Activated CD4-positive, alpha-beta memory T cell treated with anti-CD3 and anti-CD28 coated beads, Interleukin-2, amount 10 ng/mL, durations not matched to agents 7 days and 5 days (primary cell): Measurements from ENCODE around the gene INO80B. TPM values are rescaled to one million over a fixed set of nuclear protein-coding genes. Genes with fewer than 3 reads are reported as not detected.
A peak's percentile ranks its signal among the peaks of the same experiment; 100 is the strongest.

Experiments
- CTCF ChIA-PET: fragments of 350-600 bp; sonication (Branson Sonifier 250); formaldehyde crosslinking; loops from one replicate; lab custom pipeline; 2021; ENCODE audit warnings: antibody characterized with exemption, inconsistent platforms; lab: Charles Lee
- POLR2A ChIA-PET: fragments of 350-600 bp; sonication (Branson Sonifier 250); formaldehyde crosslinking; loops from one replicate; lab custom pipeline; 2021; ENCODE audit warnings: antibody characterized with exemption; lab: Charles Lee
- DNase-seq: peaks from one replicate; pipeline ENCODE4 v3.0.0-alpha.2; 2020
- H3K27ac Mint-ChIP-seq: one replicate; pipeline ENCODE4 v1.8.0; 2021; ENCODE audit warnings: mild to moderate bottlenecking, mixed read lengths
- H3K27me3 Mint-ChIP-seq: one replicate; pipeline ENCODE4 v1.8.0; 2021; ENCODE audit warnings: mixed read lengths
- H3K36me3 Mint-ChIP-seq: one replicate; pipeline ENCODE4 v1.8.0; 2021; ENCODE audit warnings: low read depth, mixed read lengths
- H3K4me1 Mint-ChIP-seq: one replicate; pipeline ENCODE4 v1.8.0; 2021; ENCODE audit warnings: mixed read lengths
- H3K4me3 Mint-ChIP-seq: one replicate; pipeline ENCODE4 v1.8.0; 2021; ENCODE audit warnings: mild to moderate bottlenecking, mixed read lengths
- H3K9me3 Mint-ChIP-seq: one replicate; pipeline ENCODE4 v1.8.0; 2021; ENCODE audit warnings: mixed read lengths
- total RNA-seq, 2 experiments: library from RNA; stranded (reverse); gene quantifications; one replicate each; pipeline ENCODE4 v1.2.3, GENCODE V29; 2021

INO80B gene
- total RNA-seq, 2 experiments from 2014 or later: 39.8 to 40.3 TPM

DNA sequence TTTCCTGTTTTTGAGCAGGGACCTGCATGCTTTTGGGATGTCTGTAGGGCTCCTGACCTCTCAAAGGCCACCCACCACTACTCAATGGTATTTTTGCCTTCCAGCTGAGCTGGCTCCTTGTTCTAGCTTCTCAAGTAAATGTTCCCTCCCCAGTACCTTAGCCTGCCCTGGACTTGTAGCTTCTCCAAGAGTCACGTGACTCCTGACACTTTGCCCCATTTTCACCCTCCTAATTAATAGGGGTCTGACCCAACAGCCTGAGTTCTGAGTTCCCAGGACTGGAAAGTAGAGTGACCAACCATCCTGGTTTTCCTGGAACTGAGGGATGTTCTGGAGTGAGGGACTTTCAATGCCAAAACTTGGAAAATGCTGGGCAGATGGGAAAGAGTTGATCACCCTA lies 40.6 kb downstream of the INO80B start:
- no peak overlapping the region for H3K27ac Mint-ChIP-seq
- no peak overlapping the region for H3K4me3 Mint-ChIP-seq
- H3K36me3 Mint-ChIP-seq: peaks cover 51% of the 10 kb centered on the region
- CTCF ChIA-PET: interaction anchor here (3.3 kb wide), 1 partner anchor 12 kb away, joined by 10 read pairs; the partner anchor contains the start of genes CCDC142 and TTC31
- no peaks in the 10 kb centered on the region for H3K9me3 Mint-ChIP-seq
- peaks cover 17% of the 10 kb centered on the region for H3K27me3 Mint-ChIP-seq
- POLR2A ChIA-PET: interaction anchor here (1.0 to 4.8 kb wide), 3 partner anchors 12 to 34 kb away, joined by 3 to 31 read pairs (median 4); partner anchors contain the start of genes AUP1, CCDC142, HTRA2 and TTC31
- peaks cover 27% of the 10 kb centered on the region for H3K4me1 Mint-ChIP-seq
- no peak for DNase-seq

GRCh38 chr2:74496997-74497776 lies 42.3 kb downstream of the INO80B start:
- Mint-ChIP-seq H3K4me1 (peaks cover 31% of the 10 kb centered on the region), H3K4me3 (peak overlapping the region; percentile 80), H3K36me3 (peaks cover 50% of the 10 kb centered on the region), H3K27ac (peak overlapping the region; percentile 10), H3K27me3 (peaks cover 34% of the 10 kb centered on the region), H3K9me3 (no peaks in the 10 kb centered on the region)
- ChIA-PET CTCF (interaction anchor here (0.6 to 3.3 kb wide), 5 partner anchors 8 to 92 kb away, joined by 3 to 10 read pairs (median 4); partner anchors contain the start of genes CCDC142 and TTC31), POLR2A (interaction anchor here (0.9 to 5.7 kb wide), 9 partner anchors 10 to 57 kb away, joined by 3 to 57 read pairs (median 7); partner anchors contain the start of genes AUP1, CCDC142, DOK1 and HTRA2)
- no peak for DNase-seq

GRCh38 chr2:74497777-74498499 lies 43.1 kb downstream of the INO80B start:
- peaks cover 38% of the 10 kb centered on the region for H3K4me1 Mint-ChIP-seq
- peaks cover 40% of the 10 kb centered on the region for H3K27me3 Mint-ChIP-seq
- H3K27ac Mint-ChIP-seq: peak overlapping the region; percentile 77
- peak overlapping the region; percentile 80 for H3K4me3 Mint-ChIP-seq
- ChIA-PET CTCF (interaction anchor here (0.6 to 3.3 kb wide), 4 partner anchors 9 to 46 kb away, joined by 3 to 10 read pairs (median 5); partner anchors contain the start of genes CCDC142 and TTC31), POLR2A (interaction anchor here (0.8 to 5.7 kb wide), 11 partner anchors 9 to 58 kb away, joined by 3 to 57 read pairs (median 5); partner anchors contain the start of genes AUP1, CCDC142, DOK1 and HTRA2)
- peaks cover 45% of the 10 kb centered on the region for H3K36me3 Mint-ChIP-seq
- DNase-seq: peak; percentile 52
- H3K9me3 Mint-ChIP-seq: no peaks in the 10 kb centered on the region

GRCh38 chr2:74498500-74499266 lies 43.8 kb downstream of the INO80B start:
- Mint-ChIP-seq H3K9me3 (no peaks in the 10 kb centered on the region), H3K4me3 (peak overlapping the region; percentile 80), H3K4me1 (peaks cover 44% of the 10 kb centered on the region), H3K36me3 (peaks cover 45% of the 10 kb centered on the region), H3K27ac (peak overlapping the region; percentile 77), H3K27me3 (peaks cover 45% of the 10 kb centered on the region)
- DNase-seq: peak; percentile 60
- ChIA-PET POLR2A (interaction anchor here (0.8 to 5.7 kb wide), 12 partner anchors 8 to 57 kb away, joined by 3 to 57 read pairs (median 6); partner anchors contain the start of genes AUP1, CCDC142, DOK1 and DQX1), CTCF (interaction anchor here (0.6 to 3.3 kb wide), 4 partner anchors 9 to 47 kb away, joined by 3 to 10 read pairs (median 5); partner anchors contain the start of genes CCDC142 and TTC31)

DNA sequence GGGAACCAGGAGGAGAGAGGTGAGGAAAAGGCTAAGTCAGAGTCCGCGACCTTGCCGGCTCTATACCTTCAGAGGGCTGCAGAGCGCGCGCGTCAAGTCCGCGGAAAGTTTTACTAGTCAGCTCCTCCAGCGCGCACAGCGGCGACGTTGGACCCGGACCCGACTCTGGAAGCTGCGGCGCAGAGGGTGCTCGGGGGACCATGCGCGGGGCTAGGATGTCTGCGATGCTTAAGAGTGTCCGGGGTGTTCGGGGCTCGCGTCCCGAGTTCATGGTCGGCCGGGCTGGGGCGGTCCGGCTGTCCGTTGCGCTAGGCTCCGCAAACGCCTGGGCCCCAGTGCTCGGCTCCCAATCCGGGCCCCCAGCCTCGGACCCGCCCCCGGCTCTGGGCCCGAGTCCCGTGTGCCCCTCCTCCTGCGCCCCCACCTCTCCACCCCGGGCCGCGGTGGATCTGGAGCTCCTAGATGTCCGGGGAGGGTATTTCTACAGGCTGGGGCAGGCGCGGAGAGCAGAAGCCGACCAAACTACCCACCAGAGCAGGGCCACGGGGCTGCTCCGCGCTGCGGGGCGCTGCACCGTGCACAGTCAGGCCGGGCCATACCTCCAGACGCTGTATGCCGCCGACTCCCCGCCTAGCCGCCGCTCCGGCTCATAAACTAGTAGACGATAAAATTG lies 44.5 kb downstream of the INO80B start, which contains the start of gene LBX2:
TSS of gene LBX2 (minus strand) at position 337 of the 673 bp plus-strand sequence. CDS start at position 271, 66 bp downstream.
- CTCF ChIA-PET: interaction anchor here (0.9 to 1.7 kb wide), 4 partner anchors 16 to 88 kb away, joined by 3 to 7 read pairs (median 4); partner anchors contain the start of genes CCDC142, HTRA2 and TTC31
- Mint-ChIP-seq H3K27me3 (peaks cover 45% of the 10 kb centered on the region), H3K4me3 (peak within 1 kb of the TSS; percentile 80), H3K4me1 (peaks cover 51% of the 10 kb centered on the region), H3K36me3 (peaks cover 44% of the 10 kb centered on the region), H3K9me3 (no peaks in the 10 kb centered on the region), H3K27ac (peak within 1 kb of the TSS; percentile 77)
- peak; percentile 47 for DNase-seq
- POLR2A ChIA-PET: interaction anchor here (1.0 to 5.7 kb wide), 9 partner anchors 8 to 42 kb away, joined by 3 to 57 read pairs (median 11); partner anchors contain the start of genes AUP1, CCDC142, DQX1 and HTRA2

DNA sequence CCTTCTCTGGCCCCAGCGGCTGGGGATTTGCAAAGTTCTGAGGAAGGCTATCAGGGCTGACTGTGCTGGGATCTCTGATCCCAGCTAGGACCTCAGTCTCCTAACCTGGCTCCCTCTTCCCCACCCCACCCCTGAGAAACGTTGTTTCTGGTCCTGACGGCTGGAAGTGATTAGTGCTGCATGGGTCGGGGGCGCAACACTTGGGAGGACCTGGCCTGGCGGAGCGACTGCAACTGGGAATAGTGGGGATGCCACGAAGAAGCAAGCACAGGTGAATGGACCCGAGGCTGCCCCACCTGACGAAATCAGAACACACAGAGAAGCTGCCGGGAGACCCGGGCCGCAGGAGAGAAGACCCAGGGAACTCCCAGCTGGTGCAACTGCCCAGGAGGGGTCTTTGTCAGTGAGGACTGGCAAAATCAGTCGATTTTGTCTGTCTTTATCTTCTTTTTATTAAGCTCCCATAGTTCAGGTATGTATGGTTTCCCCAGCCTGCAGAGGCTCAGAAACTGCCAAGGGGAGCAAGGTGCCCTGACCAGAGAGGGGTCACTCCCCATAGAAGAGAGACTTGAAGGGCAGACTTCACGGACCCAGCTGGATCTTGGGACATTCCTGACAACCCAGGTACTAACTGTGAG lies 45.2 kb downstream of the INO80B start:
- Mint-ChIP-seq H3K4me3 (peak overlapping the region; percentile 30), H3K36me3 (peaks cover 50% of the 10 kb centered on the region), H3K27me3 (peaks cover 46% of the 10 kb centered on the region), H3K9me3 (no peaks in the 10 kb centered on the region), H3K4me1 (peaks cover 58% of the 10 kb centered on the region), H3K27ac (no peak overlapping the region)
- no peak for DNase-seq
- CTCF ChIA-PET: interaction anchor here (1.0 to 2.5 kb wide), 7 partner anchors 17 to 87 kb away, joined by 3 to 9 read pairs (median 5); partner anchors contain the start of genes CCDC142, HTRA2, TTC31 and WBP1
- POLR2A ChIA-PET: interaction anchor here (1.5 to 5.7 kb wide), 7 partner anchors 9 to 322 kb away, joined by 4 to 57 read pairs (median 12); partner anchors contain the start of genes AUP1, CCDC142, DQX1 and HTRA2

DNA sequence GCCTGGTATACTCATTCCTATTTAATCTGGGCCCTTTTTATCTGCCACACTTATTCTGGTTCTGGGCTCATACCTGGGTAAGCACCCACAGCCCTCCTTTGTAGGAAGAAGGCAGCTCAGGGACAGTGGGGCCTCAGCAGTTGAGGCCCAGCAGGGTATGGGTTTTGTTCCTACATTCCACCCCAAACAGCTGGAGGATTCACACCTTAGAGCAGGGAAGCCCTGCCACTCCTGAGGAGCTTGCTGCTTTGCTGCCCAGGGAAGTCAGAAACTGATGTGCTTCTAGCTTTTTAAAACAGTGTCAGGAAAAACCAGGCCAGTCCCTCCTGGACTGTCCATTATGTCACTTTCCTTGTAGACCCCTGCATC lies 45.7 kb downstream of the INO80B start:
- CTCF ChIA-PET: interaction anchor here (0.9 to 2.5 kb wide), 8 partner anchors 17 to 87 kb away, joined by 3 to 9 read pairs (median 4); partner anchors contain the start of genes CCDC142, HTRA2, TTC31 and WBP1
- H3K9me3 Mint-ChIP-seq: no peaks in the 10 kb centered on the region
- peaks cover 63% of the 10 kb centered on the region for H3K4me1 Mint-ChIP-seq
- H3K36me3 Mint-ChIP-seq: peaks cover 50% of the 10 kb centered on the region
- H3K4me3 Mint-ChIP-seq: no peak overlapping the region
- POLR2A ChIA-PET: interaction anchor here (1.5 to 5.7 kb wide), 7 partner anchors 9 to 322 kb away, joined by 4 to 57 read pairs (median 12); partner anchors contain the start of genes AUP1, CCDC142, DQX1 and HTRA2
- H3K27me3 Mint-ChIP-seq: peaks cover 46% of the 10 kb centered on the region
- H3K27ac Mint-ChIP-seq: no peak overlapping the region
- DNase-seq: no peak

GRCh38 chr2:74501335-74502071 lies 46.6 kb downstream of the INO80B start:
- H3K27me3 Mint-ChIP-seq: peaks cover 46% of the 10 kb centered on the region
- CTCF ChIA-PET: interaction anchor here (0.9 to 2.5 kb wide), 5 partner anchors 10 to 48 kb away, joined by 3 to 9 read pairs (median 3); partner anchors contain the start of gene WBP1
- no peak overlapping the region for H3K27ac Mint-ChIP-seq
- H3K4me1 Mint-ChIP-seq: peaks cover 68% of the 10 kb centered on the region
- no peak for DNase-seq
- POLR2A ChIA-PET: interaction anchor here (0.9 to 5.7 kb wide), 9 partner anchors 8 to 323 kb away, joined by 3 to 57 read pairs (median 12); partner anchors contain the start of genes AUP1, CCDC142, DQX1 and HTRA2
- H3K4me3 Mint-ChIP-seq: peak overlapping the region; percentile 71
- no peaks in the 10 kb centered on the region for H3K9me3 Mint-ChIP-seq
- H3K36me3 Mint-ChIP-seq: peaks cover 54% of the 10 kb centered on the region

- ChIA-PET CTCF (interaction anchor here (1.2 to 2.5 kb wide), 4 partner anchors 10 to 30 kb away, joined by 3 to 12 read pairs (median 9); partner anchors contain the start of genes CCDC142 and TTC31), POLR2A (interaction anchor here (1.5 to 5.7 kb wide), 4 partner anchors 12 to 45 kb away, joined by 6 to 57 read pairs (median 25); partner anchors contain the start of genes AUP1, CCDC142, HTRA2 and TLX2)
- Mint-ChIP-seq H3K27ac (no peak overlapping the region), H3K36me3 (peaks cover 61% of the 10 kb centered on the region), H3K27me3 (peaks cover 46% of the 10 kb centered on the region), H3K4me1 (peaks cover 75% of the 10 kb centered on the region), H3K4me3 (peak overlapping the region; percentile 71), H3K9me3 (no peaks in the 10 kb centered on the region)
- DNase-seq: no peak
Observed at GRCh38 chr2:74502147-74502719, 47.3 kb downstream of the INO80B start.
